ENCODE measurements around the gene ATM. TPM values are rescaled to one million over a fixed set of nuclear protein-coding genes. Genes with fewer than 3 reads are reported as not detected.

Gene ATM
- total RNA-seq, 1 experiment from 2014 or later, result 72.5 TPM

GRCh38 chr11:108213784-108214183 lies 9.1 kb upstream of the ATM start:
- H3K27ac ChIP-seq (ENCODE audit: low read depth, low read length, poor library complexity, severe bottlenecking), result no peak overlapping the region
- ChIA-PET POLR2A (ENCODE audit: low non-redundant PET) (no interaction called here), CTCF (no interaction called here)
- TF ChIP-seq EZH2 (IDR thresholded peaks at IDR 0.05; ENCODE audit: borderline replicate concordance, low read depth, low read length, poor library complexity, severe bottlenecking) (no peak), CTCF (conservative IDR thresholded peaks at IDR 0.05; ENCODE audit: low read depth, low read length) (no peak)
- DNase-seq (ENCODE audit: low spot score), result no peak
- no TSS peak for BruUV-seq (replicated peaks)
- H3K4me3 ChIP-seq (ENCODE audit: low read depth, low read length, poor library complexity, severe bottlenecking), result no peak overlapping the region
- peaks cover 4% of the 10 kb centered on the region for H3K4me1 ChIP-seq (ENCODE audit: insufficient read depth, low read length, poor library complexity, severe bottlenecking)
- no peaks in the 10 kb centered on the region for H3K27me3 ChIP-seq (replicated peaks; ENCODE audit: insufficient read depth, low read depth, low read length, poor library complexity)
- H3K9me3 ChIP-seq (ENCODE audit: low read depth, low read length, poor library complexity, severe bottlenecking), result no peaks in the 10 kb centered on the region
- intact Hi-C loops (cut with micrococcal nuclease; ENCODE audit: unreplicated experiment), result no loop called here
- H3K36me3 ChIP-seq (ENCODE audit: insufficient read depth, low read length, poor library complexity, severe bottlenecking), result peaks cover 18% of the 10 kb centered on the region

- intact Hi-C loops (cut with micrococcal nuclease; ENCODE audit: unreplicated experiment), result no loop called here
- CTCF ChIA-PET, result no interaction called here
- TF ChIP-seq CTCF (conservative IDR thresholded peaks at IDR 0.05; ENCODE audit: low read depth, low read length) (no peak), EZH2 (IDR thresholded peaks at IDR 0.05; ENCODE audit: borderline replicate concordance, low read depth, low read length, poor library complexity, severe bottlenecking) (no peak)
- Histone ChIP-seq H3K27ac (ENCODE audit: low read depth, low read length, poor library complexity, severe bottlenecking) (no peak overlapping the region), H3K4me3 (ENCODE audit: low read depth, low read length, poor library complexity, severe bottlenecking) (no peak overlapping the region), H3K9me3 (ENCODE audit: low read depth, low read length, poor library complexity, severe bottlenecking) (no peaks in the 10 kb centered on the region), H3K4me1 (ENCODE audit: insufficient read depth, low read length, poor library complexity, severe bottlenecking) (peaks cover 24% of the 10 kb centered on the region), H3K36me3 (ENCODE audit: insufficient read depth, low read length, poor library complexity, severe bottlenecking) (peaks cover 2% of the 10 kb centered on the region), H3K27me3 (replicated peaks; ENCODE audit: insufficient read depth, low read depth, low read length, poor library complexity) (no peaks in the 10 kb centered on the region)
- no peak for DNase-seq (ENCODE audit: low spot score)
- POLR2A ChIA-PET (ENCODE audit: low non-redundant PET), result no interaction called here
- no TSS peak for BruUV-seq (replicated peaks)
Measured at GRCh38 chr11:108216988-108217387, 5.9 kb upstream of the ATM start.

GRCh38 chr11:108218455-108218854 lies 4.4 kb upstream of the ATM start:
- POLR2A ChIA-PET (ENCODE audit: low non-redundant PET), result no interaction called here
- CTCF ChIA-PET, result no interaction called here

More at GRCh38 chr11:108218455-108218854, 4.4 kb upstream of the ATM start:
- no TSS peak for BruUV-seq (replicated peaks)
- no peak for DNase-seq (ENCODE audit: low spot score)
- Histone ChIP-seq H3K27ac (ENCODE audit: low read depth, low read length, poor library complexity, severe bottlenecking) (no peak overlapping the region), H3K4me1 (ENCODE audit: insufficient read depth, low read length, poor library complexity, severe bottlenecking) (peaks cover 24% of the 10 kb centered on the region), H3K27me3 (replicated peaks; ENCODE audit: insufficient read depth, low read depth, low read length, poor library complexity) (no peaks in the 10 kb centered on the region), H3K9me3 (ENCODE audit: low read depth, low read length, poor library complexity, severe bottlenecking) (no peaks in the 10 kb centered on the region), H3K4me3 (ENCODE audit: low read depth, low read length, poor library complexity, severe bottlenecking) (no peak overlapping the region), H3K36me3 (ENCODE audit: insufficient read depth, low read length, poor library complexity, severe bottlenecking) (no peaks in the 10 kb centered on the region)
- intact Hi-C loops (cut with micrococcal nuclease; ENCODE audit: unreplicated experiment), result no loop called here
- no peak for TF ChIP-seq EZH2 (IDR thresholded peaks at IDR 0.05; ENCODE audit: borderline replicate concordance, low read depth, low read length, poor library complexity, severe bottlenecking)
- no peak for TF ChIP-seq CTCF (conservative IDR thresholded peaks at IDR 0.05; ENCODE audit: low read depth, low read length)

All from A673 (cell line).